ENCODE data around the gene MANBA.

GRCh38 chr4:102692474-102692873 lies 68.3 kb downstream of the MANBA start:
- no peak for TF ChIP-seq MYC (IDR thresholded peaks at IDR 0.05; ENCODE audit: borderline replicate concordance, low read length)
- no peak for TF ChIP-seq NR3C1 (IDR thresholded peaks at IDR 0.05)
- TF ChIP-seq HEYL (CRISPR knock-in tag; IDR thresholded peaks at IDR 0.05), result no peak
- no peak for TF ChIP-seq SMC3 (IDR thresholded peaks at IDR 0.05)
- TF ChIP-seq CTCF (IDR thresholded peaks at IDR 0.05), result no peak
- TF ChIP-seq RAD21 (conservative IDR thresholded peaks at IDR 0.05 in 1 of 2, IDR thresholded peaks at IDR 0.05 in 1 of 2), result no peak
- no peak for TF ChIP-seq CEBPB (IDR thresholded peaks at IDR 0.05)
- TF ChIP-seq HDAC2 (IDR thresholded peaks at IDR 0.05), result no peak
- TF ChIP-seq USF2 (IDR thresholded peaks at IDR 0.05), result no peak

Measured in A549 (cell line).